Measurements from ENCODE around the gene CREB3L1. TPM values are rescaled to one million over a fixed set of nuclear protein-coding genes. Genes with fewer than 3 reads are reported as not detected.

Gene CREB3L1
- total and polyA plus RNA-seq, 5 donors from 2014 or later, result not detected

DNA sequence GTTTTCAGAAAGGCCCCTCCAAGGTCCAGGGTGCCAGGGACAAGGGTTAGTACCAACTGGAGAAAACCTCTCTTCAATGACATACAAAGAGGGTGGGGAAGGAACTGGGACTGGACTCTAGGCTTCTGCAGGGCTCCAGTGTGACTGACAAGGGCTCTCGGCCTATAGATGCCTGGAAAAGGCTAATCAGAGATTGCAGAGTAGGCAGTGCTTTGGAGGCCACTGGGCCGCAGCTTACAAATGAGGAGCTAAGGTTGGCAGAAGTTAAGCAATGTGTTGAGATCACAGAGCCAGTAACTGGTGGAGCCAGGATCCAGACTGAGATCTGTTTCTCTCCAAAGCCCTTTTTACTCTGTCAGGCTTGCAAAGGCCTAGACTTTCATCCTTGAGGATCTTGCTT lies 62.4 kb downstream of the CREB3L1 start:
- H3K36me3 Mint-ChIP-seq, result peaks cover 4% of the 10 kb centered on the region
- H3K4me3 Mint-ChIP-seq, result peak overlapping the region in 1 of 4 donors; percentile 47
- peaks cover 0 to 2% (median 0%) of the 10 kb centered on the region in 7 donors for H3K9me3 Mint-ChIP-seq
- peaks cover 0 to 77% (median 34%) of the 10 kb centered on the region in 4 donors for H3K4me1 Mint-ChIP-seq
- H3K27me3 ChIP-seq (ENCODE audit: control insufficient read depth, insufficient read depth, low read length), result no peaks in the 10 kb centered on the region
- no peaks in the 10 kb centered on the region for H3K36me3 ChIP-seq (ENCODE audit: control insufficient read depth, insufficient read depth, low read length)
- no peak overlapping the region for H3K27ac ChIP-seq (ENCODE audit: insufficient read depth, low read length, poor library complexity, severe bottlenecking)
- peak overlapping the region; percentile 28 to 84 (median 77) for H3K27ac Mint-ChIP-seq
- peaks cover 19% of the 10 kb centered on the region for H3K4me1 ChIP-seq (ENCODE audit: control insufficient read depth, insufficient read depth, low read length, poor library complexity, severe bottlenecking)
- H3K27me3 Mint-ChIP-seq, result peaks cover 24% of the 10 kb centered on the region
- no peak for ATAC-seq (ENCODE audit: low read depth in 2 of 2)
- no peaks in the 10 kb centered on the region for H3K9me3 ChIP-seq (ENCODE audit: control insufficient read depth in 2 of 2, low read length in 2 of 2)
- H3K4me3 ChIP-seq (ENCODE audit: low read depth, low read length), result no peak overlapping the region
- DNase-seq, result no peak

- Mint-ChIP-seq H3K27ac (peak overlapping the region; percentile 70 to 92 (median 79)), H3K9me3 (peaks cover 0 to 2% (median 0%) of the 10 kb centered on the region in 7 donors), H3K4me3 (peak overlapping the region in 1 of 4 donors; percentile 53), H3K36me3 (no peaks in the 10 kb centered on the region), H3K27me3 (peaks cover 17% of the 10 kb centered on the region), H3K4me1 (peaks cover 0 to 82% (median 42%) of the 10 kb centered on the region in 4 donors)
- H3K27me3 ChIP-seq (ENCODE audit: control insufficient read depth, insufficient read depth, low read length), result no peaks in the 10 kb centered on the region
- DNase-seq, result no peak
- no peaks in the 10 kb centered on the region for H3K36me3 ChIP-seq (ENCODE audit: control insufficient read depth, insufficient read depth, low read length)
- no peak for ATAC-seq (ENCODE audit: low read depth in 2 of 2)
- H3K27ac ChIP-seq (ENCODE audit: insufficient read depth, low read length, poor library complexity, severe bottlenecking), result no peak overlapping the region
- H3K4me1 ChIP-seq (ENCODE audit: control insufficient read depth, insufficient read depth, low read length, poor library complexity, severe bottlenecking), result peaks cover 36% of the 10 kb centered on the region
- no peak overlapping the region for H3K4me3 ChIP-seq (ENCODE audit: low read depth, low read length)
- H3K9me3 ChIP-seq (ENCODE audit: control insufficient read depth in 2 of 2, low read length in 2 of 2), result no peaks in the 10 kb centered on the region
Measured at GRCh38 chr11:46341454-46341853, 64.0 kb downstream of the CREB3L1 start.

DNA sequence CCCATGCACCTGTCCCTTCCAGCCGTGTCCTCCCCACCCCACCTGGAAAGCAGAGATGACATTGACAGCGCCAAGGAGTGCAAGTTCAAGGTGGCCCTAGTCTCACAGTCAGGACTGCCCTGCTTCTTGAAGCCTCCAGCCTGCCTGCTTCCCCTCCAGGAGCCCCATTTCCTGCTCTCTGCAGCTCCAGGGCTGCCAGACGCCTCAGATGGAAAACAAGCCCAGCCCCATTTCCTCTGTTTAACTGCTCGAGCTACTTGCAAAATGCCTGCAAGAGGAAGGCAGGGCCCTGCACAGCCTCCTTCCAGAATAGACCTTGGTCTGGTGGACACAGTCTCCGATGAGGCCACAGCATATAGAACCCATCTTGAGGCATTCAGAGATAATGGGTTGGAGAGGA lies 64.8 kb downstream of the CREB3L1 start:
- peak in 2 of 3 donors; percentile 25 to 70 for DNase-seq
- H3K4me1 Mint-ChIP-seq, result peaks cover 0 to 85% (median 47%) of the 10 kb centered on the region in 4 donors
- peak overlapping the region; percentile 79 to 92 (median 81) for H3K27ac Mint-ChIP-seq
- H3K27me3 ChIP-seq (ENCODE audit: control insufficient read depth, insufficient read depth, low read length), result no peaks in the 10 kb centered on the region
- H3K27me3 Mint-ChIP-seq, result peaks cover 23% of the 10 kb centered on the region
- no peaks in the 10 kb centered on the region for H3K9me3 ChIP-seq (ENCODE audit: control insufficient read depth in 2 of 2, low read length in 2 of 2)
- H3K9me3 Mint-ChIP-seq, result peaks cover 0 to 2% (median 0%) of the 10 kb centered on the region in 7 donors
- peak overlapping the region; percentile 15 for H3K27ac ChIP-seq (ENCODE audit: insufficient read depth, low read length, poor library complexity, severe bottlenecking)
- no peaks in the 10 kb centered on the region for H3K36me3 ChIP-seq (ENCODE audit: control insufficient read depth, insufficient read depth, low read length)
- H3K4me1 ChIP-seq (ENCODE audit: control insufficient read depth, insufficient read depth, low read length, poor library complexity, severe bottlenecking), result peaks cover 42% of the 10 kb centered on the region
- ATAC-seq (ENCODE audit: low read depth in 2 of 2), result no peak
- peak overlapping the region in 3 of 4 donors; percentile 52 to 62 (median 60) for H3K4me3 Mint-ChIP-seq
- H3K36me3 Mint-ChIP-seq, result no peaks in the 10 kb centered on the region
- peak overlapping the region; percentile 19 for H3K4me3 ChIP-seq (ENCODE audit: low read depth, low read length)

DNA sequence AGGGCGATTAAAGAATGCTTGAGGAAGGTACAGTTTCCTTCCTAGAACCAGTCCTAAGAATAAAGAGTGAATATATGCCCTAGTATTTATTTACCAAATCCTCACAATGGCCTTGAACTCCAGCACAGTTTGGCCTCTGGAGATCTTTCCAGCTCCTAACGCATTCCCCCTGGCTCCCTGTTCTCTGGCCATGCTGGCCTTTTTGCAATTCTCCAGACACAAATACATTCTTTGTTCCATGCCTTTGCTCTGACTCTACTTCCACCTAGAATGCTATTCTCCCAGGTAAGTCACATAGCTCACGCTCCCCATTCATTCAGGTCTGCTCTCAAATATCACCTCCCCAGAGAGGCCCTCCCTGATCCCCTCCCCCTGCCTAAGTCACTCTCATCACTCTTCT lies 66.1 kb downstream of the CREB3L1 start:
- H3K4me3 Mint-ChIP-seq, result peak overlapping the region in 3 of 4 donors; percentile 15 to 92 (median 47)
- no peak overlapping the region for H3K4me3 ChIP-seq (ENCODE audit: low read depth, low read length)
- no peaks in the 10 kb centered on the region for H3K36me3 ChIP-seq (ENCODE audit: control insufficient read depth, insufficient read depth, low read length)
- peaks cover 26% of the 10 kb centered on the region for H3K27me3 Mint-ChIP-seq
- no peaks in the 10 kb centered on the region for H3K9me3 ChIP-seq (ENCODE audit: control insufficient read depth in 2 of 2, low read length in 2 of 2)
- H3K9me3 Mint-ChIP-seq, result peaks cover 0 to 2% (median 0%) of the 10 kb centered on the region in 7 donors
- peak overlapping the region; percentile 65 to 79 (median 68) for H3K27ac Mint-ChIP-seq
- peaks cover 46% of the 10 kb centered on the region for H3K4me1 ChIP-seq (ENCODE audit: control insufficient read depth, insufficient read depth, low read length, poor library complexity, severe bottlenecking)
- no peaks in the 10 kb centered on the region for H3K36me3 Mint-ChIP-seq
- DNase-seq (no peak), ATAC-seq (ENCODE audit: low read depth in 2 of 2) (no peak)
- peaks cover 0 to 77% (median 47%) of the 10 kb centered on the region in 4 donors for H3K4me1 Mint-ChIP-seq
- no peak overlapping the region for H3K27ac ChIP-seq (ENCODE audit: insufficient read depth, low read length, poor library complexity, severe bottlenecking)
- no peaks in the 10 kb centered on the region for H3K27me3 ChIP-seq (ENCODE audit: control insufficient read depth, insufficient read depth, low read length)

DNA sequence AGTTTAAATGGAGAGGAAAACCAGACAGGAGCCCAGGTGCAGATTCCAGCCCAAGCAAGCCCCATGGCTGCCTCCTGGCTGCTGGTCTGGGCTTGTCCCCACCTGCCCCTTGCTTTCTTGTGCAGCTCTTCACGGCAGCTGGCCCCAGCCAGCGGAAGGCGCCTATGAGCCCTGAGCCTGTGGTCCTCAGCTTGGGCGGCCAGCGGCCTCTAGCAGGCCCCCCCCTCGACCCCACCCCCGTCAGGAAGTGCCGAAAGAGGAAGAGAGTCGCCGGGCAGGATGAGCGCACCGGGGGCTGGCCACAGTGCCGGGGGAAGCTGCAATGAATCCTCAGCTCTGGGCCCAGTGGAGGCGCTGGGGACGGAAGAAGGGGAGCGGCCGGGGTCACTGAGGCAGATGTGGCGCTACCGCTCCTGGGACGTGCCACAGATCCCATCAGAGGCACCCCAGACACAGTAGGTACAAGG lies 67.7 kb downstream of the CREB3L1 start:
- peaks cover 0 to 2% (median 0%) of the 10 kb centered on the region in 7 donors for H3K9me3 Mint-ChIP-seq
- Histone ChIP-seq H3K9me3 (ENCODE audit: control insufficient read depth in 2 of 2, low read length in 2 of 2) (no peaks in the 10 kb centered on the region), H3K4me3 (ENCODE audit: low read depth, low read length) (peak overlapping the region; percentile 88), H3K36me3 (ENCODE audit: control insufficient read depth, insufficient read depth, low read length) (no peaks in the 10 kb centered on the region), H3K27ac (ENCODE audit: insufficient read depth, low read length, poor library complexity, severe bottlenecking) (peak overlapping the region; percentile 30), H3K4me1 (ENCODE audit: control insufficient read depth, insufficient read depth, low read length, poor library complexity, severe bottlenecking) (peaks cover 63% of the 10 kb centered on the region), H3K27me3 (ENCODE audit: control insufficient read depth, insufficient read depth, low read length) (no peaks in the 10 kb centered on the region)
- DNase-seq (peak in 2 of 3 donors; percentile 16 to 48), ATAC-seq (ENCODE audit: low read depth in 2 of 2) (no peak)
- peak overlapping the region; percentile 79 to 93 (median 89) for H3K27ac Mint-ChIP-seq
- H3K27me3 Mint-ChIP-seq, result peaks cover 27% of the 10 kb centered on the region
- peaks cover 0 to 83% (median 58%) of the 10 kb centered on the region in 4 donors for H3K4me1 Mint-ChIP-seq
- H3K36me3 Mint-ChIP-seq, result peaks cover 10% of the 10 kb centered on the region
- peak overlapping the region; percentile 91 to 93 (median 92) for H3K4me3 Mint-ChIP-seq

DNA sequence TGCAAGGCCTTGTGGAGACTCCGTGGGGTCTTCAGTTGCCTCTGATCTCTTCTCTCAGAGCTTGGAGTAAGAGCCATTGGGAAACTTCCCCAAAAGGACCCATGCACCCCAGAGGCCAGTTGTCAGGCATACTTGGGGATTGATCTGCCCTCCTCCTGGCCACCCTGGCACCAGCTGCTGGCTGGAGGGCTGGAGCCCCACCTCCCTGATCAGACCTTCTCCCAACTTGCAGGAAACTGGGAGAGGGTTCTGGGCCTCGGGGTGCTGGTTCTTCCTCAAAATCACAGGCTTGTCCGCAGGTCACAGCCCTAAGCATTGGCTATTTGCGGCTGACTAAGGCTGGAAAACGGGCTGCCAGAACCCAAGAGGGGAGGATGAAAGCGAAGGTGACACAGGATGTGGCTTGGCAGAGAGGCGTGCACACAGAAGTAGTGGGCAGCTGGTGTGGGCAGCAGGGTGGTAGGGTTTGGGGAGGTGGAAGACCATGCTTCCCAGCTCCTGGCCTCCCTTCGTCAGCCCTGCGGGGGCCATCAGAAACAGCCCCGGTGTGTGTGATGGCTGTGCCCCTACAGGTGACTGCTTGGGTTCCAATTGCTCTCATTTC lies 68.5 kb downstream of the CREB3L1 start:
- Mint-ChIP-seq H3K27ac (peak overlapping the region; percentile 57 to 92 (median 79)), H3K4me3 (peak overlapping the region; percentile 91 to 93 (median 92)), H3K4me1 (peaks cover 0 to 83% (median 58%) of the 10 kb centered on the region in 4 donors), H3K27me3 (peaks cover 27% of the 10 kb centered on the region), H3K9me3 (peaks cover 0 to 2% (median 0%) of the 10 kb centered on the region in 7 donors), H3K36me3 (peaks cover 10% of the 10 kb centered on the region)
- peaks cover 3% of the 10 kb centered on the region for H3K36me3 ChIP-seq (ENCODE audit: control insufficient read depth, insufficient read depth, low read length)
- H3K27me3 ChIP-seq (ENCODE audit: control insufficient read depth, insufficient read depth, low read length), result no peaks in the 10 kb centered on the region
- ATAC-seq (ENCODE audit: low read depth in 2 of 2) (no peak), DNase-seq (peak in 2 of 3 donors; percentile 34 to 69)
- H3K4me3 ChIP-seq (ENCODE audit: low read depth, low read length), result peak overlapping the region; percentile 88
- H3K9me3 ChIP-seq (ENCODE audit: control insufficient read depth in 2 of 2, low read length in 2 of 2), result no peaks in the 10 kb centered on the region
- peak overlapping the region; percentile 24 for H3K27ac ChIP-seq (ENCODE audit: insufficient read depth, low read length, poor library complexity, severe bottlenecking)
- H3K4me1 ChIP-seq (ENCODE audit: control insufficient read depth, insufficient read depth, low read length, poor library complexity, severe bottlenecking), result peaks cover 71% of the 10 kb centered on the region

- peaks cover 7% of the 10 kb centered on the region for H3K36me3 ChIP-seq (ENCODE audit: control insufficient read depth, insufficient read depth, low read length)
- Mint-ChIP-seq H3K4me1 (peaks cover 0 to 83% (median 57%) of the 10 kb centered on the region in 4 donors), H3K27me3 (peaks cover 27% of the 10 kb centered on the region), H3K36me3 (peaks cover 10% of the 10 kb centered on the region), H3K27ac (peak within 1 kb of the TSS; percentile 88 to 97 (median 92)), H3K9me3 (peaks cover 0 to 2% (median 0%) of the 10 kb centered on the region in 7 donors), H3K4me3 (peak within 1 kb of the TSS; percentile 92 to 99 (median 96))
- DNase-seq (peak; percentile 88 to 95 (median 88)), ATAC-seq (ENCODE audit: low read depth in 2 of 2) (peak; percentile 82 to 84)
- no peaks in the 10 kb centered on the region for H3K9me3 ChIP-seq (ENCODE audit: control insufficient read depth in 2 of 2, low read length in 2 of 2)
- H3K27me3 ChIP-seq (ENCODE audit: control insufficient read depth, insufficient read depth, low read length), result no peaks in the 10 kb centered on the region
- peak within 1 kb of the TSS; percentile 73 for H3K27ac ChIP-seq (ENCODE audit: insufficient read depth, low read length, poor library complexity, severe bottlenecking)
- H3K4me1 ChIP-seq (ENCODE audit: control insufficient read depth, insufficient read depth, low read length, poor library complexity, severe bottlenecking), result peaks cover 72% of the 10 kb centered on the region
- H3K4me3 ChIP-seq (ENCODE audit: low read depth, low read length), result peak within 1 kb of the TSS; percentile 92
Measured at GRCh38 chr11:46346886-46347636, 69.6 kb downstream of the CREB3L1 start, which contains the start of gene DGKZ. DGKZ (plus strand) TSS chr11:46347463; CDS start chr11:46347660, 197 bp downstream.
